AG04449 (cell line): ENCODE measurements around the gene PLXNA4.
A peak's percentile ranks its signal among the peaks of the same experiment; 100 is the strongest.
"Not testable (repeated sequence)": the region's sequence is repeated elsewhere in the genome, so short reads cannot be mapped to it uniquely, and the experiment has no call there.

Experiments used
- CTCF ChIA-PET: fragments of 350-600 bp; formaldehyde crosslinking; extraction: SDS; loops from one replicate; lab custom pipeline; 2021; ENCODE audit warnings: antibody characterized with exemption; lab: Yijun Ruan, JAX
- POLR2A ChIA-PET: fragments of 400-600, 350-600 bp; formaldehyde crosslinking; extraction: SDS; loops from one replicate; lab custom pipeline; 2020; ENCODE audit warnings: antibody characterized with exemption, inconsistent platforms; lab: Yijun Ruan, JAX
- DNase-seq: peaks from one replicate; pipeline ENCODE4 v3.0.0-alpha.2; 2010; ENCODE audit warnings: low read depth, low spot score
- H3K4me3 ChIP-seq: 2 replicates; pipeline ENCODE4 v1.5.1; 2011; ENCODE audit warnings: low read depth, mild to moderate bottlenecking, control low read depth, low read length
- CTCF ChIP-seq: IDR thresholded peaks from one replicate; pipeline ENCODE4 v1.5.1; 2011; ENCODE audit warnings: mild to moderate bottlenecking, moderate library complexity, low read length, control low read depth, inconsistent platforms; ENCODE audit not compliant: insufficient read depth; ENCODE audit errors: missing control alignments

PLXNA4 gene

GRCh38 chr7:132392713-132393112 is 183.6 kb downstream of the PLXNA4 start:
- H3K4me3 ChIP-seq, result no peak overlapping the region
- TF ChIP-seq CTCF, result no peak
- no peak for DNase-seq
- POLR2A ChIA-PET, result no interaction called here
- CTCF ChIA-PET, result no interaction called here

GRCh38 chr7:132390705-132391104 is 185.6 kb downstream of the PLXNA4 start:
- no peak for TF ChIP-seq CTCF
- peak; percentile 21 for DNase-seq
- ChIA-PET CTCF (no interaction called here), POLR2A (no interaction called here)
- H3K4me3 ChIP-seq, result no peak overlapping the region

- DNase-seq, CTCF ChIA-PET, H3K4me3 ChIP-seq, POLR2A ChIA-PET: not testable (repeated sequence)
Observed at GRCh38 chr7:132390049-132390448, 186.2 kb downstream of the PLXNA4 start.

GRCh38 chr7:132388688-132389087 is 187.6 kb downstream of the PLXNA4 start:
- POLR2A ChIA-PET, result no interaction called here
- no peak for TF ChIP-seq CTCF

GRCh38 chr7:132387596-132387995 is 188.7 kb downstream of the PLXNA4 start:
- no peak for DNase-seq
- POLR2A ChIA-PET, result no interaction called here
- CTCF ChIA-PET, result no interaction called here
- H3K4me3 ChIP-seq, result no peak overlapping the region
- TF ChIP-seq CTCF, result no peak

More at GRCh38 chr7:132388688-132389087, 187.6 kb downstream of the PLXNA4 start:
- CTCF ChIA-PET, result no interaction called here
- H3K4me3 ChIP-seq, result no peak overlapping the region
- DNase-seq, result no peak

GRCh38 chr7:132386201-132386681 is 190.0 kb downstream of the PLXNA4 start:
- POLR2A ChIA-PET, result no interaction called here
- CTCF ChIA-PET, result no interaction called here
- H3K4me3 ChIP-seq, result no peak overlapping the region
- TF ChIP-seq CTCF, result no peak
- DNase-seq, result no peak

GRCh38 chr7:132383962-132384361 is 192.3 kb downstream of the PLXNA4 start:
- no peak for TF ChIP-seq CTCF
- POLR2A ChIA-PET, result no interaction called here
- H3K4me3 ChIP-seq, result no peak overlapping the region
- CTCF ChIA-PET, result no interaction called here
- no peak for DNase-seq
